ENCODE data around the gene IRF2BP1. TPM values are rescaled to one million over a fixed set of nuclear protein-coding genes. Genes with fewer than 3 reads are reported as not detected.

The IRF2BP1 gene
- total and polyA plus RNA-seq, 12 donors = 8.0 to 23.0 (median 19.5) TPM

GRCh38 chr19:45860359-45861259 is 25.3 kb downstream of the IRF2BP1 start:
- no peaks in the 10 kb centered on the region for H3K9me3 ChIP-seq
- peaks cover 0 to 33% (median 25%) of the 10 kb centered on the region in 9 donors for H3K4me1 ChIP-seq
- DNase-seq = no peak
- ATAC-seq = no peak
- TF ChIP-seq CTCF (IDR thresholded peaks at IDR 0.05) = no peak
- intact Hi-C loops (cut with DNase I) = loop anchor here in 1 of 10 donors (5.0 kb wide), 1 partner anchor 137 kb away; the partner anchor contains the start of gene CCDC61
- peaks cover 0 to 23% (median 21%) of the 10 kb centered on the region in 7 donors for H3K27me3 ChIP-seq
- no peak overlapping the region for H3K4me3 ChIP-seq
- H3K27ac ChIP-seq = peak overlapping the region in 1 of 10 donors; percentile 48
- 86 to 95% methylated on average over 15 of the region's 15 CpGs for WGBS, 2 donors
- peaks cover 0 to 57% (median 0%) of the 10 kb centered on the region in 9 donors for H3K36me3 ChIP-seq

- WGBS, 2 donors = 91 to 95% methylated on average over 16 of the region's 16 CpGs
- no peaks in the 10 kb centered on the region for H3K27me3 ChIP-seq
- H3K27ac ChIP-seq = no peak overlapping the region
- ATAC-seq = peak in 1 of 8 donors; percentile 51
- peaks cover 0 to 94% (median 27%) of the 10 kb centered on the region in 9 donors for H3K36me3 ChIP-seq
- intact Hi-C loops (cut with DNase I) = no loop called here
- TF ChIP-seq CTCF (IDR thresholded peaks at IDR 0.05) = no peak
- DNase-seq = no peak
- no peak overlapping the region for H3K4me3 ChIP-seq
- no peaks in the 10 kb centered on the region for H3K4me1 ChIP-seq
- H3K9me3 ChIP-seq = no peaks in the 10 kb centered on the region
Observed at GRCh38 chr19:45854167-45854778, 31.7 kb downstream of the IRF2BP1 start.

DNA sequence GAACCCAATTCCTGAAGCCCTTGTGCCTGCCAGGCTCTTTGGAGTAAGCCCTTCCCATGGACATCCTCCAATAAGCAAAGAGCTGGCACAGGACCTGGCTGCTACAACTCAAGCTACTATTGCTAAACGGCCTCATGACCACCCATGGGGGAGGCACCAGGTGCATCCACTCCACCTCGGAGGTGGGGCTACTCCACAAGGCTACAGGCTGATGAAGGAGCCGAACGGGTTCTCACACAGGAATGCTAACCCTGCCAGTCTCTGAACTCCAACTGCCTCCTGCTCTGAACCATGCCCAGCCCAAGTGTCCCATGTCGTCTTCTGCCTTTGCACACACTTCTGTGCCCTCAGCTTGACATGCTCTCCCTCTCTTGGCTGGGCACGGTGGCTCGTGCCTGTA is 33.0 kb downstream of the IRF2BP1 start:
- TF ChIP-seq CTCF (IDR thresholded peaks at IDR 0.05) = no peak
- Histone ChIP-seq H3K4me3 (no peak overlapping the region), H3K36me3 (peaks cover 0 to 94% (median 36%) of the 10 kb centered on the region in 9 donors), H3K27ac (no peak overlapping the region), H3K9me3 (no peaks in the 10 kb centered on the region), H3K27me3 (no peaks in the 10 kb centered on the region), H3K4me1 (no peaks in the 10 kb centered on the region)
- DNase-seq (no peak), ATAC-seq (peak in 1 of 8 donors; percentile 19)
- intact Hi-C loops (cut with DNase I) = no loop called here
- WGBS, 2 donors = 84 to 87% methylated on average over 7 of the region's 7 CpGs

GRCh38 chr19:45852145-45852750 is 33.7 kb downstream of the IRF2BP1 start:
- intact Hi-C loops (cut with DNase I) = no loop called here
- no peak for ATAC-seq

More at GRCh38 chr19:45852145-45852750, 33.7 kb downstream of the IRF2BP1 start:
- H3K9me3 ChIP-seq = no peaks in the 10 kb centered on the region
- H3K27ac ChIP-seq = no peak overlapping the region
- no peaks in the 10 kb centered on the region for H3K4me1 ChIP-seq
- H3K36me3 ChIP-seq = peaks cover 4 to 98% (median 43%) of the 10 kb centered on the region in 9 donors
- H3K4me3 ChIP-seq = no peak overlapping the region
- DNase-seq = no peak
- TF ChIP-seq CTCF (IDR thresholded peaks at IDR 0.05) = no peak
- 93 to 94% methylated on average over 10 of the region's 10 CpGs for WGBS, 2 donors
- H3K27me3 ChIP-seq = no peaks in the 10 kb centered on the region

Data from heart right ventricle (tissue), 16 donors.